Heart left ventricle (tissue), 13 donors: Measurements from ENCODE around the gene NCOA5.

Experiments
- POLR2A ChIP-seq, 2 donors: fragments of 450-650 bp; IDR thresholded peaks; one replicate each; pipeline ENCODE4 v1.6.1; 2017; ENCODE audit warnings: antibody characterized with exemption in 2 of 2, mild to moderate bottlenecking in 2 of 2, moderate library complexity in 2 of 2
- TF ChIP-seq, protein P1 (sequence below), 12 donors: fragments of 200-600 bp; sonication (generic) in 4 of 12; IDR thresholded peaks; one replicate each; pipeline versions ENCODE4 v1.5.0 to v1.8.0; 2018 to 2022; ENCODE audit warnings: antibody characterized with exemption in 12 of 12, mild to moderate bottlenecking in 5 of 12
- donor health status: ischemic (EF 13 %, LVEDD 7.1; RV severe dilation, severe dysfunction).
- donor health status: DM: no; HTN: yes; CAD: no.
- donor health status: DM: no; HTN: no; CAD: no.
- donor health status: ischemic (EF 25% LVEDD 6.9; RV normal size, moderate dysfunction).
- donor health status: ischemic (EF 25% LVEDD 5.7; RV mildly dilated, moderate dysfunction).
- donor health status: ischemic (EF 35%, LVEDD 5.7; RV mildly dilated, moderate dysfunction).
- donor health status: nonischemic (EF 11% LVEDD 7.7; RV severe dilation, severe dysfunction).
- donor health status: DM: yes; HTN: yes; CAD: no.
- donor health status: PGD.
- donor health status: ischemic (EF 29% LVEDD 5.4; RV normal size, mild dysfunction).
- donor health status: nonischemic (EF 23%, LVEDD 6.1; RV moderate dilation, normal function).

DNA sequence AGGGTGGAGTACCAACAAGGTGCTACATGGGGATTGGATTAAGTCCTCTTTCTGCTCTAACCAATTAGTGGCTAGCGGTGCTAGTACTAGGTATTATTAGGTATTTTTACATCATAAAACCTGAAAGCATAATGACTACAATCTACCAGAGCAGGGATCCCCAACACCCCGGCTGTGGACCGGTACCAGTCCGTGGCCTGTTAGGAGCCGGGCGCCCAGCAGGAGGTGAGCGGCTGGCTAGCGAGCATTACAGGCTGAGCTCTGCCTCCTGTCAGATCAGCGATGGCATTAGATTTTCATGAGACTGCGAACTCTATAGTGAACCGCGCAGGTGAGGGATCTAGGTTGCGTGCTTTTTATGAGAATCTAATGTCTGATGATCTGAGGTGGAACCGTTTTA is 19.2 kb upstream of the NCOA5 start:
- TF ChIP-seq, protein P1, sequence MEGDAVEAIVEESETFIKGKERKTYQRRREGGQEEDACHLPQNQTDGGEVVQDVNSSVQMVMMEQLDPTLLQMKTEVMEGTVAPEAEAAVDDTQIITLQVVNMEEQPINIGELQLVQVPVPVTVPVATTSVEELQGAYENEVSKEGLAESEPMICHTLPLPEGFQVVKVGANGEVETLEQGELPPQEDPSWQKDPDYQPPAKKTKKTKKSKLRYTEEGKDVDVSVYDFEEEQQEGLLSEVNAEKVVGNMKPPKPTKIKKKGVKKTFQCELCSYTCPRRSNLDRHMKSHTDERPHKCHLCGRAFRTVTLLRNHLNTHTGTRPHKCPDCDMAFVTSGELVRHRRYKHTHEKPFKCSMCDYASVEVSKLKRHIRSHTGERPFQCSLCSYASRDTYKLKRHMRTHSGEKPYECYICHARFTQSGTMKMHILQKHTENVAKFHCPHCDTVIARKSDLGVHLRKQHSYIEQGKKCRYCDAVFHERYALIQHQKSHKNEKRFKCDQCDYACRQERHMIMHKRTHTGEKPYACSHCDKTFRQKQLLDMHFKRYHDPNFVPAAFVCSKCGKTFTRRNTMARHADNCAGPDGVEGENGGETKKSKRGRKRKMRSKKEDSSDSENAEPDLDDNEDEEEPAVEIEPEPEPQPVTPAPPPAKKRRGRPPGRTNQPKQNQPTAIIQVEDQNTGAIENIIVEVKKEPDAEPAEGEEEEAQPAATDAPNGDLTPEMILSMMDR (IDR thresholded peaks at IDR 0.05): no peak
- no peak for TF ChIP-seq POLR2A (IDR thresholded peaks at IDR 0.05)
